Measurements from ENCODE around the gene ADCY2.

Gene ADCY2

DNA sequence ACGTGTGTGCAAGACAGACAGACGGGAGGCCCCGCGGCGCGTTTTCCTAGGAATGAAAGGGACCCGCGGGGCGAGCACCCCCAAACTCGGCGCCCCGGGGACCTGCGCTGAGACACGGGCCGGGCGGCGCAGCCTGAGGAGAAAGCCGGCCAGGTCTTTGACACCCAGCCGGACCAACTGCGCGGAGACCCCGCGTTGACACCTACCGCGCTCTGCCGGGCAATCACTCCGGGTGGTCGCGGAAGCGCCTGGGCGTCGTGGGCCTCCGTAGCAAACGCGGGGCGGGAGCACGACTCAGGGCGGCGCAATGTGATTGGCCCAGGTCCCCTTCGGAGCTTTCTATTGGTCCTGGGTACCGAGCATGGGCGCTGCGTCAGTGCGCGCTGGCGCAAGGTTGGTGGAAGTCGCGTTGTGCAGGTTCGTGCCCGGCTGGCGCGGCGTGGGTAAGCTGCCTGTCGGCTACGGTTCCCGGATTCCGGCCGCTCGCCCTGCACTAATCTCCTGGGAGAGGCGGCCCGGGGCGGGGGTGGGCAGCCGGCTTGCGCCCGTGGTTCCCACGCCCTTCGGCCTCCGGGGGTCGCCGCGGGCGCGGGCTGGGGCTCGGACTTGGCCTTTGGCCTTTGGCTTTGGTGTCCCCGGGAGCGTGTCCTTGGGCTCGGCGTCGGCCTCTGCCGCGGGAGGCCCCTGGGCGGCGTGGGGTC, 473.0 kb downstream of the ADCY2 start, which contains the start of the genes FASTKD3 and MTRR:
Gene FASTKD3, minus strand, starts transcription at position 259 of the 701 bp plus-strand sequence. CDS start 948 bp downstream, outside the sequence.
Gene MTRR, plus strand, starts transcription at position 376 of the 701 bp plus-strand sequence. CDS start 1,647 bp downstream, outside the sequence.
- TF ChIP-seq OSR1 (CRISPR knock-in tag; IDR thresholded peaks at IDR 0.05), result no peak
- no peak for TF ChIP-seq ZC3H10 (CRISPR knock-in tag; IDR thresholded peaks at IDR 0.05)
- ATAC-seq, result peak; percentile 100

DNA sequence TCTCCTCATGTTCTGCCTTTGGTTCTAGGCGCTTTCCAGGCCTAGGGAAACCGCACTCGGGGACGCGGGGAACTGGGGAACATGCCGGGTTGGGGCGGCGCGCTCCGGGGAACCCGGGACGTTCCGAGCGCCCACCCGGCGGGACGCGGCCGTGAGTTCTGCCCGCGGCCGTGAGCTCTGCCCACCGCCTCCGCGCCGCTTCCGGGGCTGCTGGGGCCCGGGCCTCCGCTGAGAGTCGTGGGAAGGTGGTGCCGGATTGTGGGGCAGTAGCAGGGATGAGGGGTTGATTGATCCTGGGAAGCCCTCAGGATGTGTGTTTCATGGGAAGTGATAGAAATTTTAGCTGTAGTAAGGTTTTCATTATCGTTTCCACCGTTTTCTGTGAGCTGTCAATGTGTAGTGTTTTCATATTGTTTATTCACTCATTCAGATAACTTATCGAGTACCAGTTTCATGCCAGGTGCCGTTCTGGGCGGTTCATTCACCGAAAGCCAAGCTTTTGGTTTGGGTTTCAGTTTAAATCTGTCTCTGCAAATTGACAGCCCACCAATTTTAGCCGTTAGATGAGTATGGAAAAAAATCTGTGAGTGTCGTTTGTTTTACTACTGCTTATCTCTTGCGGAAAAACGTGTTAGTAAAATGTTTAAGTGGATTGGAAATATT, 473.7 kb downstream of the ADCY2 start:
- peak; percentile 62 for ATAC-seq
- TF ChIP-seq SNAI2 (CRISPR knock-in tag; IDR thresholded peaks at IDR 0.05) (no peak), GLIS3 (CRISPR knock-in tag; IDR thresholded peaks at IDR 0.05) (no peak), ARNTL (CRISPR knock-in tag; IDR thresholded peaks at IDR 0.05; ENCODE audit: borderline replicate concordance, low read depth) (no peak), CSDC2 (CRISPR knock-in tag; IDR thresholded peaks at IDR 0.05) (no peak), BACH2 (CRISPR knock-in tag; IDR thresholded peaks at IDR 0.05; ENCODE audit: borderline replicate concordance) (no peak), ZNF8 (CRISPR knock-in tag; IDR thresholded peaks at IDR 0.05) (no peak), ZFP3 (CRISPR knock-in tag; IDR thresholded peaks at IDR 0.05) (no peak)
- TF ChIP-seq, protein P1, sequence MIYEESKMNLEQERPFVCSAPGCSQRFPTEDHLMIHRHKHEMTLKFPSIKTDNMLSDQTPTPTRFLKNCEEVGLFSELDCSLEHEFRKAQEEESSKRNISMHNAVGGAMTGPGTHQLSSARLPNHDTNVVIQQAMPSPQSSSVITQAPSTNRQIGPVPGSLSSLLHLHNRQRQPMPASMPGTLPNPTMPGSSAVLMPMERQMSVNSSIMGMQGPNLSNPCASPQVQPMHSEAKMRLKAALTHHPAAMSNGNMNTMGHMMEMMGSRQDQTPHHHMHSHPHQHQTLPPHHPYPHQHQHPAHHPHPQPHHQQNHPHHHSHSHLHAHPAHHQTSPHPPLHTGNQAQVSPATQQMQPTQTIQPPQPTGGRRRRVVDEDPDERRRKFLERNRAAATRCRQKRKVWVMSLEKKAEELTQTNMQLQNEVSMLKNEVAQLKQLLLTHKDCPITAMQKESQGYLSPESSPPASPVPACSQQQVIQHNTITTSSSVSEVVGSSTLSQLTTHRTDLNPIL (CRISPR knock-in tag; IDR thresholded peaks at IDR 0.05; ENCODE audit: low read depth), result no peak
- TF ChIP-seq, protein P2, sequence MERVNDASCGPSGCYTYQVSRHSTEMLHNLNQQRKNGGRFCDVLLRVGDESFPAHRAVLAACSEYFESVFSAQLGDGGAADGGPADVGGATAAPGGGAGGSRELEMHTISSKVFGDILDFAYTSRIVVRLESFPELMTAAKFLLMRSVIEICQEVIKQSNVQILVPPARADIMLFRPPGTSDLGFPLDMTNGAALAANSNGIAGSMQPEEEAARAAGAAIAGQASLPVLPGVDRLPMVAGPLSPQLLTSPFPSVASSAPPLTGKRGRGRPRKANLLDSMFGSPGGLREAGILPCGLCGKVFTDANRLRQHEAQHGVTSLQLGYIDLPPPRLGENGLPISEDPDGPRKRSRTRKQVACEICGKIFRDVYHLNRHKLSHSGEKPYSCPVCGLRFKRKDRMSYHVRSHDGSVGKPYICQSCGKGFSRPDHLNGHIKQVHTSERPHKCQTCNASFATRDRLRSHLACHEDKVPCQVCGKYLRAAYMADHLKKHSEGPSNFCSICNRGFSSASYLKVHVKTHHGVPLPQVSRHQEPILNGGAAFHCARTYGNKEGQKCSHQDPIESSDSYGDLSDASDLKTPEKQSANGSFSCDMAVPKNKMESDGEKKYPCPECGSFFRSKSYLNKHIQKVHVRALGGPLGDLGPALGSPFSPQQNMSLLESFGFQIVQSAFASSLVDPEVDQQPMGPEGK (CRISPR knock-in tag; IDR thresholded peaks at IDR 0.05; ENCODE audit: borderline replicate concordance), result no peak
- TF ChIP-seq, protein P3, sequence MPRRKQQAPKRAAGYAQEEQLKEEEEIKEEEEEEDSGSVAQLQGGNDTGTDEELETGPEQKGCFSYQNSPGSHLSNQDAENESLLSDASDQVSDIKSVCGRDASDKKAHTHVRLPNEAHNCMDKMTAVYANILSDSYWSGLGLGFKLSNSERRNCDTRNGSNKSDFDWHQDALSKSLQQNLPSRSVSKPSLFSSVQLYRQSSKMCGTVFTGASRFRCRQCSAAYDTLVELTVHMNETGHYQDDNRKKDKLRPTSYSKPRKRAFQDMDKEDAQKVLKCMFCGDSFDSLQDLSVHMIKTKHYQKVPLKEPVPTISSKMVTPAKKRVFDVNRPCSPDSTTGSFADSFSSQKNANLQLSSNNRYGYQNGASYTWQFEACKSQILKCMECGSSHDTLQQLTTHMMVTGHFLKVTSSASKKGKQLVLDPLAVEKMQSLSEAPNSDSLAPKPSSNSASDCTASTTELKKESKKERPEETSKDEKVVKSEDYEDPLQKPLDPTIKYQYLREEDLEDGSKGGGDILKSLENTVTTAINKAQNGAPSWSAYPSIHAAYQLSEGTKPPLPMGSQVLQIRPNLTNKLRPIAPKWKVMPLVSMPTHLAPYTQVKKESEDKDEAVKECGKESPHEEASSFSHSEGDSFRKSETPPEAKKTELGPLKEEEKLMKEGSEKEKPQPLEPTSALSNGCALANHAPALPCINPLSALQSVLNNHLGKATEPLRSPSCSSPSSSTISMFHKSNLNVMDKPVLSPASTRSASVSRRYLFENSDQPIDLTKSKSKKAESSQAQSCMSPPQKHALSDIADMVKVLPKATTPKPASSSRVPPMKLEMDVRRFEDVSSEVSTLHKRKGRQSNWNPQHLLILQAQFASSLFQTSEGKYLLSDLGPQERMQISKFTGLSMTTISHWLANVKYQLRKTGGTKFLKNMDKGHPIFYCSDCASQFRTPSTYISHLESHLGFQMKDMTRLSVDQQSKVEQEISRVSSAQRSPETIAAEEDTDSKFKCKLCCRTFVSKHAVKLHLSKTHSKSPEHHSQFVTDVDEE (CRISPR knock-in tag; IDR thresholded peaks at IDR 0.05), result no peak

DNA sequence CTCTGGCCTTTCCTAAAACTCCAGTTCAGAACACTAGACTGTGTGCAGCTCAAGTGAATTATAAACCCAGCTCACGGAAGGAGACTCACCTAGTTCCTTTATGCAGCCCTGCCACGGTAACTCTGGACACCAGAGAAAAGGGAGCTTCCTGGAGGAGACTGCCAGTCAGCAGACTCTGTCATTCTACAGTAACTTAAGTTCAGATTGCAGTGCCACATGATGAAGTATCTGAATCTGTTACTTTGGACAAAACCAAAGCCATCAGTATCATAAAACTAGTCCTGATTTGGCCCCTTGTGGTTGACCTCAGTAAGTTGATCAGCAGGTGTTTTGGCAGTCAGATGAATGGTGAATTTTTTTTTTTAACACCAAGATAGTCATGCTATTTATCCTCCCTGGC, 475.7 kb downstream of the ADCY2 start:
- no peak for ATAC-seq
- TF ChIP-seq, protein P3 (CRISPR knock-in tag; IDR thresholded peaks at IDR 0.05), result no peak
- no peak for TF ChIP-seq ZFP3 (CRISPR knock-in tag; IDR thresholded peaks at IDR 0.05)
- no peak for TF ChIP-seq ZFP30 (CRISPR knock-in tag; IDR thresholded peaks at IDR 0.05)
- no peak for TF ChIP-seq CSDC2 (CRISPR knock-in tag; IDR thresholded peaks at IDR 0.05)
- TF ChIP-seq, protein P2 (CRISPR knock-in tag; IDR thresholded peaks at IDR 0.05; ENCODE audit: borderline replicate concordance), result no peak
- no peak for TF ChIP-seq TOX (CRISPR knock-in tag; IDR thresholded peaks at IDR 0.05; ENCODE audit: borderline replicate concordance)
- no peak for TF ChIP-seq BACH2 (CRISPR knock-in tag; IDR thresholded peaks at IDR 0.05; ENCODE audit: borderline replicate concordance)
- TF ChIP-seq ARNTL (CRISPR knock-in tag; IDR thresholded peaks at IDR 0.05; ENCODE audit: borderline replicate concordance, low read depth), result no peak
- TF ChIP-seq TCF4 (CRISPR knock-in tag; IDR thresholded peaks at IDR 0.05; ENCODE audit: borderline replicate concordance), result no peak
- TF ChIP-seq, protein P4, sequence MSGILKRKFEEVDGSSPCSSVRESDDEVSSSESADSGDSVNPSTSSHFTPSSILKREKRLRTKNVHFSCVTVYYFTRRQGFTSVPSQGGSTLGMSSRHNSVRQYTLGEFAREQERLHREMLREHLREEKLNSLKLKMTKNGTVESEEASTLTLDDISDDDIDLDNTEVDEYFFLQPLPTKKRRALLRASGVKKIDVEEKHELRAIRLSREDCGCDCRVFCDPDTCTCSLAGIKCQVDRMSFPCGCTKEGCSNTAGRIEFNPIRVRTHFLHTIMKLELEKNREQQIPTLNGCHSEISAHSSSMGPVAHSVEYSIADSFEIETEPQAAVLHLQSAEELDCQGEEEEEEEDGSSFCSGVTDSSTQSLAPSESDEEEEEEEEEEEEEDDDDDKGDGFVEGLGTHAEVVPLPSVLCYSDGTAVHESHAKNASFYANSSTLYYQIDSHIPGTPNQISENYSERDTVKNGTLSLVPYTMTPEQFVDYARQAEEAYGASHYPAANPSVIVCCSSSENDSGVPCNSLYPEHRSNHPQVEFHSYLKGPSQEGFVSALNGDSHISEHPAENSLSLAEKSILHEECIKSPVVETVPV (CRISPR knock-in tag; IDR thresholded peaks at IDR 0.05), result no peak
- no peak for TF ChIP-seq ZNF70 (CRISPR knock-in tag; IDR thresholded peaks at IDR 0.05)
- TF ChIP-seq ISL1 (CRISPR knock-in tag; IDR thresholded peaks at IDR 0.05), result no peak
- TF ChIP-seq ZNF565 (CRISPR knock-in tag; conservative IDR thresholded peaks at IDR 0.05; ENCODE audit: low read depth), result no peak
- no peak for TF ChIP-seq GLIS3 (CRISPR knock-in tag; IDR thresholded peaks at IDR 0.05)
- TF ChIP-seq, protein P5, sequence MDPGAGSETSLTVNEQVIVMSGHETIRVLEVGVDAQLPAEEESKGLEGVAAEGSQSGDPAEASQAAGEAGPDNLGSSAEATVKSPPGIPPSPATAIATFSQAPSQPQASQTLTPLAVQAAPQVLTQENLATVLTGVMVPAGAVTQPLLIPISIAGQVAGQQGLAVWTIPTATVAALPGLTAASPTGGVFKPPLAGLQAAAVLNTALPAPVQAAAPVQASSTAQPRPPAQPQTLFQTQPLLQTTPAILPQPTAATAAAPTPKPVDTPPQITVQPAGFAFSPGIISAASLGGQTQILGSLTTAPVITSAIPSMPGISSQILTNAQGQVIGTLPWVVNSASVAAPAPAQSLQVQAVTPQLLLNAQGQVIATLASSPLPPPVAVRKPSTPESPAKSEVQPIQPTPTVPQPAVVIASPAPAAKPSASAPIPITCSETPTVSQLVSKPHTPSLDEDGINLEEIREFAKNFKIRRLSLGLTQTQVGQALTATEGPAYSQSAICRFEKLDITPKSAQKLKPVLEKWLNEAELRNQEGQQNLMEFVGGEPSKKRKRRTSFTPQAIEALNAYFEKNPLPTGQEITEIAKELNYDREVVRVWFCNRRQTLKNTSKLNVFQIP (CRISPR knock-in tag; IDR thresholded peaks at IDR 0.05; ENCODE audit: borderline replicate concordance, low read depth), result no peak

Measured in SK-N-SH treated with all-trans-retinoic acid at 6 μM for 48 hours (cell line).